ENCODE measurements around the gene DENND4B. TPM values are rescaled to one million over a fixed set of nuclear protein-coding genes. Genes with fewer than 3 reads are reported as not detected.

Gene DENND4B
- total and polyA plus RNA-seq, 9 of the 15 experiments (the other 6 are each of a cell fraction or from before 2014, with no cell fraction given): 9.5 to 80.5 (median 23.1) TPM

DNA sequence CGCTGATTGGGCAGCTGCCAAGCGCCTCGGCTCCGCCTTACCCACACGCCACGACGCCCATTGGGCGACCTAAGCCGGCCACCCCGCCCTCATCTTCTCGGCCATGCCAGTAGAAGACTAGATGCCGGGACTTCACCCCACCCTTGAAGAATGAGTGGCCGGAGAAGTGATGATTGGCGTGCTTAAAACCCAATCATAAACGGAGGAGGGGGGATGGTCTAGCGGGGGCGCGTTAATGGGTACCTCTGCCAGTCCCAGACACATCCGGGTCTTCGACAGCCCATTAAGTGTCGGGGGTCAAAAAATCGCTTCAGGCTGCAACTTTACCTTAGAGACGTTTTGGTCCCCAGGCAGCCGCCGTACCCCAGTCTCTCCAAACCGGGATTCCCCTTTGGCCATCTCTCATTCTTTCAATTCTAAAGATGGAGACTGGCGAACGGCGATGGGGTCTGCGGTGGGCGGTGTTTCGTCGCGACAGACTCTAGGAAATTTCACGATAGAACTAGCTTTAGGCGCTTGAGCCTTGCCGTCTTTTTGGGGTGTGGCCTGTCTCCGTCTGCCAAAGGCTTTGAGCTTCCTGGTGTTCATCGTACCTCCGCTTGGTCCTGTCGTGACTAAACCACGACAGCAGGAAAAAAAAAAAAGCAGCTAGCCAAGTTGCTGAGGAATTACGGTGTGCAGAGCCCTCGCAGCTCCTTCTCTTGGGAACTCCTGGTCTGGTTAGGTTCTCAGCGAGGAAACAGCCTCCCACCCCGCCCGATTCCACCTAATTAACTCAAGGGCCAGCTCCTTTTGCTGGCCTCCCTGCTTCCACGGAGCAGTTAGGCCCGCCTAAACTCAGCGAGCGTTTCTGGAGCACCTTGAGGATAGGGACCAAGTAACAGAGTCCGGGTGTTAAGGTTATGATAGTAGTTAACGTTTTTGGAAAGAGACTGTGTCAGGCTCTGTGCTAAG lies 23.3 kb downstream of the DENND4B start, which contains the start of gene GATAD2B (continued):
- TF ChIP-seq, protein P1, sequence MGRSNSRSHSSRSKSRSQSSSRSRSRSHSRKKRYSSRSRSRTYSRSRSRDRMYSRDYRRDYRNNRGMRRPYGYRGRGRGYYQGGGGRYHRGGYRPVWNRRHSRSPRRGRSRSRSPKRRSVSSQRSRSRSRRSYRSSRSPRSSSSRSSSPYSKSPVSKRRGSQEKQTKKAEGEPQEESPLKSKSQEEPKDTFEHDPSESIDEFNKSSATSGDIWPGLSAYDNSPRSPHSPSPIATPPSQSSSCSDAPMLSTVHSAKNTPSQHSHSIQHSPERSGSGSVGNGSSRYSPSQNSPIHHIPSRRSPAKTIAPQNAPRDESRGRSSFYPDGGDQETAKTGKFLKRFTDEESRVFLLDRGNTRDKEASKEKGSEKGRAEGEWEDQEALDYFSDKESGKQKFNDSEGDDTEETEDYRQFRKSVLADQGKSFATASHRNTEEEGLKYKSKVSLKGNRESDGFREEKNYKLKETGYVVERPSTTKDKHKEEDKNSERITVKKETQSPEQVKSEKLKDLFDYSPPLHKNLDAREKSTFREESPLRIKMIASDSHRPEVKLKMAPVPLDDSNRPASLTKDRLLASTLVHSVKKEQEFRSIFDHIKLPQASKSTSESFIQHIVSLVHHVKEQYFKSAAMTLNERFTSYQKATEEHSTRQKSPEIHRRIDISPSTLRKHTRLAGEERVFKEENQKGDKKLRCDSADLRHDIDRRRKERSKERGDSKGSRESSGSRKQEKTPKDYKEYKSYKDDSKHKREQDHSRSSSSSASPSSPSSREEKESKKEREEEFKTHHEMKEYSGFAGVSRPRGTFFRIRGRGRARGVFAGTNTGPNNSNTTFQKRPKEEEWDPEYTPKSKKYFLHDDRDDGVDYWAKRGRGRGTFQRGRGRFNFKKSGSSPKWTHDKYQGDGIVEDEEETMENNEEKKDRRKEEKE (IDR thresholded peaks at IDR 0.05; ENCODE audit: borderline replicate concordance in 1 of 2, control insufficient read depth in 1 of 2, low read depth in 2 of 2, low read length in 1 of 2): no peak
- peak; percentile 59 for TF ChIP-seq TAF1 (IDR thresholded peaks at IDR 0.05; ENCODE audit: control insufficient read depth, extremely low read depth, insufficient read depth, low read length, severe bottlenecking)
- peak; percentile 34 for TF ChIP-seq FOXM1 (IDR thresholded peaks at IDR 0.05; ENCODE audit: low read depth)
- TF ChIP-seq FOXM1 (CRISPR knock-in tag; IDR thresholded peaks at IDR 0.05; ENCODE audit: low read depth): no peak
- peak; percentile 62 for TF ChIP-seq ZFX (CRISPR knock-in tag; IDR thresholded peaks at IDR 0.05)
- peak; percentile 25 for TF ChIP-seq CREB1 (IDR thresholded peaks at IDR 0.05)
- TF ChIP-seq CREB1 (CRISPR knock-in tag; IDR thresholded peaks at IDR 0.05): peak; percentile 45; the same call in 1 of the 2 replicates
- no peak for TF ChIP-seq SMARCB1 (IDR thresholded peaks at IDR 0.05; ENCODE audit: insufficient read length, low read depth)
- TF ChIP-seq PHF21A (IDR thresholded peaks at IDR 0.05; ENCODE audit: borderline replicate concordance, low read depth): 0 out of 2 replicates have a peak, but pooled peaks have one; percentile 42
- TF ChIP-seq IRF2 (CRISPR knock-in tag; IDR thresholded peaks at IDR 0.05): no peak
- TF ChIP-seq, protein P2, sequence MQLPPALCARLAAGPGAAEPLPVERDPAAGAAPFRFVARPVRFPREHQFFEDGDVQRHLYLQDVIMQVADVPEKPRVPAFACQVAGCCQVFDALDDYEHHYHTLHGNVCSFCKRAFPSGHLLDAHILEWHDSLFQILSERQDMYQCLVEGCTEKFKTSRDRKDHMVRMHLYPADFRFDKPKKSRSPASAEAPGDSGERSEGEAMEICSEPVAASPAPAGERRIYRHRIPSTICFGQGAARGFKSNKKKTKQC (CRISPR knock-in tag; IDR thresholded peaks at IDR 0.05): peak; percentile 39; the same call in 1 of the 2 replicates
- no peak for TF ChIP-seq HDGF (IDR thresholded peaks at IDR 0.05)
- TF ChIP-seq, protein P3, sequence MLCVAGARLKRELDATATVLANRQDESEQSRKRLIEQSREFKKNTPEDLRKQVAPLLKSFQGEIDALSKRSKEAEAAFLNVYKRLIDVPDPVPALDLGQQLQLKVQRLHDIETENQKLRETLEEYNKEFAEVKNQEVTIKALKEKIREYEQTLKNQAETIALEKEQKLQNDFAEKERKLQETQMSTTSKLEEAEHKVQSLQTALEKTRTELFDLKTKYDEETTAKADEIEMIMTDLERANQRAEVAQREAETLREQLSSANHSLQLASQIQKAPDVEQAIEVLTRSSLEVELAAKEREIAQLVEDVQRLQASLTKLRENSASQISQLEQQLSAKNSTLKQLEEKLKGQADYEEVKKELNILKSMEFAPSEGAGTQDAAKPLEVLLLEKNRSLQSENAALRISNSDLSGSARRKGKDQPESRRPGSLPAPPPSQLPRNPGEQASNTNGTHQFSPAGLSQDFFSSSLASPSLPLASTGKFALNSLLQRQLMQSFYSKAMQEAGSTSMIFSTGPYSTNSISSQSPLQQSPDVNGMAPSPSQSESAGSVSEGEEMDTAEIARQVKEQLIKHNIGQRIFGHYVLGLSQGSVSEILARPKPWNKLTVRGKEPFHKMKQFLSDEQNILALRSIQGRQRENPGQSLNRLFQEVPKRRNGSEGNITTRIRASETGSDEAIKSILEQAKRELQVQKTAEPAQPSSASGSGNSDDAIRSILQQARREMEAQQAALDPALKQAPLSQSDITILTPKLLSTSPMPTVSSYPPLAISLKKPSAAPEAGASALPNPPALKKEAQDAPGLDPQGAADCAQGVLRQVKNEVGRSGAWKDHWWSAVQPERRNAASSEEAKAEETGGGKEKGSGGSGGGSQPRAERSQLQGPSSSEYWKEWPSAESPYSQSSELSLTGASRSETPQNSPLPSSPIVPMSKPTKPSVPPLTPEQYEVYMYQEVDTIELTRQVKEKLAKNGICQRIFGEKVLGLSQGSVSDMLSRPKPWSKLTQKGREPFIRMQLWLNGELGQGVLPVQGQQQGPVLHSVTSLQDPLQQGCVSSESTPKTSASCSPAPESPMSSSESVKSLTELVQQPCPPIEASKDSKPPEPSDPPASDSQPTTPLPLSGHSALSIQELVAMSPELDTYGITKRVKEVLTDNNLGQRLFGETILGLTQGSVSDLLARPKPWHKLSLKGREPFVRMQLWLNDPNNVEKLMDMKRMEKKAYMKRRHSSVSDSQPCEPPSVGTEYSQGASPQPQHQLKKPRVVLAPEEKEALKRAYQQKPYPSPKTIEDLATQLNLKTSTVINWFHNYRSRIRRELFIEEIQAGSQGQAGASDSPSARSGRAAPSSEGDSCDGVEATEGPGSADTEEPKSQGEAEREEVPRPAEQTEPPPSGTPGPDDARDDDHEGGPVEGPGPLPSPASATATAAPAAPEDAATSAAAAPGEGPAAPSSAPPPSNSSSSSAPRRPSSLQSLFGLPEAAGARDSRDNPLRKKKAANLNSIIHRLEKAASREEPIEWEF (CRISPR knock-in tag; IDR thresholded peaks at IDR 0.05): no peak

All from K562 (cell line).